BJ (cell line): ENCODE measurements around the gene FBH1. TPM values are rescaled to one million over a fixed set of nuclear protein-coding genes. Genes with fewer than 3 reads are reported as not detected.

Source experiments
- CTCF ChIA-PET: fragments of 350-600 bp; formaldehyde crosslinking; extraction: SDS; loops from one replicate; lab custom pipeline; 2021; ENCODE audit warnings: antibody characterized with exemption, inconsistent platforms; lab: Yijun Ruan, JAX
- POLR2A ChIA-PET: fragments of 300-600 bp; sonication (Branson Sonifier 250); formaldehyde crosslinking; extraction: SDS; loops from one replicate; lab custom pipeline; 2021; ENCODE audit warnings: antibody characterized with exemption; lab: Charles Lee
- DNase-seq: peaks from one replicate; pipeline ENCODE4 v3.0.0-alpha.2; 2011; ENCODE audit warnings: low read depth
- H3K27me3 ChIP-seq: 2 replicates; pipeline ENCODE4 v1.6.0; 2011; ENCODE audit warnings: low read length; ENCODE audit not compliant: control insufficient read depth, insufficient read depth
- H3K36me3 ChIP-seq: 2 replicates; pipeline ENCODE4 v1.5.1; 2011; ENCODE audit warnings: low read length; ENCODE audit not compliant: control insufficient read depth, insufficient read depth
- H3K4me3 ChIP-seq: 2 replicates; pipeline ENCODE4 v1.5.1; 2011; ENCODE audit warnings: low read depth, mild to moderate bottlenecking, control low read depth, low read length
- CTCF ChIP-seq: IDR thresholded peaks from 2 replicates; pipeline ENCODE4 v1.5.1; 2011; ENCODE audit warnings: low read depth, mild to moderate bottlenecking, control low read depth, inconsistent platforms, low read length, moderate library complexity; ENCODE audit not compliant: insufficient read depth
- polyA plus RNA-seq: library from polyadenylated mRNA; depleted of rRNA; stranded (reverse); fragments of >200 nt; gene quantifications from 2 replicates; pipeline ENCODE4 v1.2.3, GENCODE V29; 2011

The FBH1 gene
- polyA plus RNA-seq, 1 experiment = 82.5 TPM

GRCh38 chr10:5971315-5971832 is 81.3 kb downstream of the FBH1 start:
- no peaks in the 10 kb centered on the region for H3K36me3 ChIP-seq
- no peak for TF ChIP-seq CTCF
- ChIA-PET CTCF (interaction anchor here (1.8 to 1.9 kb wide), 2 partner anchors 11 to 115 kb away, joined by 5 read pairs; no protein-coding TSS in a partner anchor), POLR2A (no interaction called here)
- no peak for DNase-seq
- no peak overlapping the region for H3K4me3 ChIP-seq
- no peaks in the 10 kb centered on the region for H3K27me3 ChIP-seq

GRCh38 chr10:5971886-5972285 is 81.8 kb downstream of the FBH1 start:
- ChIA-PET CTCF (interaction anchor here (1.8 to 1.9 kb wide), 2 partner anchors 12 to 115 kb away, joined by 5 read pairs; no protein-coding TSS in a partner anchor), POLR2A (no interaction called here)
- Histone ChIP-seq H3K4me3 (no peak overlapping the region), H3K27me3 (no peaks in the 10 kb centered on the region), H3K36me3 (no peaks in the 10 kb centered on the region)
- no peak for TF ChIP-seq CTCF
- DNase-seq = no peak

- DNase-seq = no peak
- no peak overlapping the region for H3K4me3 ChIP-seq
- no peaks in the 10 kb centered on the region for H3K36me3 ChIP-seq
- ChIA-PET POLR2A (no interaction called here), CTCF (no interaction called here)
- H3K27me3 ChIP-seq = no peaks in the 10 kb centered on the region
- TF ChIP-seq CTCF = no peak
Measured at GRCh38 chr10:5973069-5973468, 83.0 kb downstream of the FBH1 start.

- no peak for DNase-seq
- CTCF ChIA-PET = interaction anchor here (0.6 to 3.0 kb wide), 6 partner anchors 10 to 311 kb away, joined by 3 to 9 read pairs (median 4); no protein-coding TSS in a partner anchor
- Histone ChIP-seq H3K27me3 (no peaks in the 10 kb centered on the region), H3K36me3 (no peaks in the 10 kb centered on the region), H3K4me3 (peak overlapping the region; percentile 63)
- TF ChIP-seq CTCF = no peak
- POLR2A ChIA-PET = no interaction called here
Measured at GRCh38 chr10:5975641-5976473, 85.8 kb downstream of the FBH1 start.
